Neural cell (in vitro differentiated cells): Measurements from ENCODE around the gene GGN. TPM values are rescaled to one million over a fixed set of nuclear protein-coding genes. Genes with fewer than 3 reads are reported as not detected.
"Not testable (repeated sequence)": the region's sequence is repeated elsewhere in the genome, so short reads cannot be mapped to it uniquely, and the experiment has no call there.

Experiments used
- H2AFZ ChIP-seq: fragments of 200-600, 300-800 bp; sonication (generic), shearing (Covaris generic); 2 replicates; pipeline ENCODE4 v1.6.0; 2014; ENCODE audit warnings: low read depth, mild to moderate bottlenecking, antibody characterized with exemption, low read length, moderate library complexity
- H3F3A ChIP-seq: fragments of 200-600 bp; shearing (Covaris generic); 2 replicates; pipeline ENCODE4 v1.6.1; 2016; ENCODE audit warnings: mild to moderate bottlenecking, moderate library complexity, mixed read lengths, antibody characterized with exemption, low read length; ENCODE audit not compliant: insufficient read depth, poor library complexity, severe bottlenecking
- H3K27ac ChIP-seq: fragments of 200-600, 300-800 bp; sonication (generic), shearing (Covaris generic); 2 replicates; pipeline ENCODE4 v1.5.1; 2014; ENCODE audit warnings: mild to moderate bottlenecking, low read length, moderate library complexity
- H3K27me3 ChIP-seq: fragments of 300-800, 200-600 bp; sonication (generic), shearing (Covaris generic); 2 replicates; pipeline ENCODE4 v1.6.0; 2014; ENCODE audit warnings: mild to moderate bottlenecking, low read depth, low read length, moderate library complexity; ENCODE audit not compliant: insufficient read depth
- H3K36me3 ChIP-seq: fragments of 300-800, 200-600 bp; sonication (generic), shearing (Covaris generic); 2 replicates; pipeline ENCODE4 v1.5.1; 2014; ENCODE audit warnings: mild to moderate bottlenecking, antibody characterized with exemption, low read length, moderate library complexity; ENCODE audit not compliant: insufficient read depth
- H3K4me2 ChIP-seq: fragments of 300-800, 200-600 bp; sonication (generic), shearing (Covaris generic); 2 replicates; pipeline ENCODE4 v1.6.0; 2014; ENCODE audit warnings: mild to moderate bottlenecking, low read length
- H3K4me3 ChIP-seq: fragments of 300-800, 200-600 bp; sonication (generic), shearing (Covaris generic); 2 replicates; pipeline ENCODE4 v1.5.1; 2014; ENCODE audit warnings: mild to moderate bottlenecking, low read length, moderate library complexity
- H3K79me2 ChIP-seq: fragments of 200-600 bp; shearing (Covaris generic); replicated peaks from 2 replicates; pipeline ENCODE4 v1.6.0; 2014; ENCODE audit warnings: mild to moderate bottlenecking, low read length, moderate library complexity; ENCODE audit not compliant: insufficient read depth
- H3K9ac ChIP-seq: fragments of 300-800, 200-600 bp; sonication (generic), shearing (Covaris generic); 2 replicates; pipeline ENCODE4 v1.6.1; 2016; ENCODE audit warnings: mild to moderate bottlenecking, low read length, mixed read lengths
- H3K9me2 ChIP-seq: fragments of 200-600 bp; shearing (Covaris generic); 2 replicates; pipeline ENCODE4 v1.6.1; 2016; ENCODE audit warnings: mild to moderate bottlenecking, low read length, mixed read lengths; ENCODE audit not compliant: insufficient read depth
- H3K9me3 ChIP-seq: fragments of 200-600, 300-800 bp; sonication (generic), shearing (Covaris generic); 2 replicates; pipeline ENCODE4 v1.6.1; 2016; ENCODE audit warnings: mild to moderate bottlenecking, mixed run types, low read length, moderate library complexity, mixed read lengths
- H4K20me1 ChIP-seq: fragments of 200-600 bp; shearing (Covaris generic); 2 replicates; pipeline ENCODE4 v1.6.1; 2016; ENCODE audit warnings: mild to moderate bottlenecking, mixed run types; ENCODE audit not compliant: insufficient read depth
- EP300 ChIP-seq: fragments of 450-650 bp; conservative IDR thresholded peaks from 2 replicates; pipeline ENCODE4 v1.6.1; 2014; ENCODE audit warnings: antibody characterized with exemption, mild to moderate bottlenecking, moderate library complexity; ENCODE audit not compliant: poor library complexity, severe bottlenecking
- EZH2 ChIP-seq: fragments of 200-600, 300-800 bp; shearing (Covaris generic), sonication (generic); IDR thresholded peaks from 2 replicates; pipeline ENCODE4 v1.6.1; 2014; ENCODE audit warnings: antibody characterized with exemption, low read length, borderline replicate concordance, mild to moderate bottlenecking; ENCODE audit not compliant: insufficient read depth, poor library complexity, severe bottlenecking
- MXI1 ChIP-seq: fragments of 450-650 bp; conservative IDR thresholded peaks from 2 replicates; pipeline ENCODE4 v1.6.1; 2014; ENCODE audit warnings: antibody characterized with exemption, mild to moderate bottlenecking; ENCODE audit not compliant: poor library complexity, severe bottlenecking
- POLR2AphosphoS5 ChIP-seq: IDR thresholded peaks from 2 replicates; pipeline ENCODE4 v1.6.1; 2012
- RAD21 ChIP-seq: fragments of 450-650 bp; conservative IDR thresholded peaks from 2 replicates; pipeline ENCODE4 v1.6.1; 2014; ENCODE audit warnings: antibody characterized with exemption, mild to moderate bottlenecking, moderate library complexity
- SMC3 ChIP-seq: fragments of 450-650 bp; conservative IDR thresholded peaks from 2 replicates; pipeline ENCODE4 v1.6.1; 2014; ENCODE audit warnings: antibody characterized with exemption, mild to moderate bottlenecking, moderate library complexity; ENCODE audit not compliant: poor library complexity
- TAF1 ChIP-seq: IDR thresholded peaks from 2 replicates; pipeline ENCODE4 v1.6.1; 2012; ENCODE audit warnings: low read depth
- polyA plus RNA-seq: library from polyadenylated mRNA; depleted of rRNA; stranded (reverse); fragments of >200 nt; gene quantifications from 2 replicates; pipeline ENCODE4 v1.2.3, GENCODE V29; 2014
- TF ChIP-seq, protein P1 (sequence below): fragments of 450-650 bp; IDR thresholded peaks from 2 replicates; pipeline ENCODE4 v1.5.1; 2014; ENCODE audit warnings: antibody characterized with exemption, mild to moderate bottlenecking, moderate library complexity; ENCODE audit not compliant: poor library complexity, severe bottlenecking
- TF ChIP-seq, protein P2 (sequence below): IDR thresholded peaks from 2 replicates; pipeline ENCODE4 v1.6.1; 2012; ENCODE audit warnings: borderline replicate concordance

Gene GGN
- polyA plus RNA-seq, 1 donor from 2014 or later = 0.21 TPM

GRCh38 chr19:38346837-38347236 lies 41.0 kb downstream of the GGN start:
- no peak overlapping the region for H2AFZ ChIP-seq
- no peaks in the 10 kb centered on the region for H4K20me1 ChIP-seq
- TF ChIP-seq, protein P1, sequence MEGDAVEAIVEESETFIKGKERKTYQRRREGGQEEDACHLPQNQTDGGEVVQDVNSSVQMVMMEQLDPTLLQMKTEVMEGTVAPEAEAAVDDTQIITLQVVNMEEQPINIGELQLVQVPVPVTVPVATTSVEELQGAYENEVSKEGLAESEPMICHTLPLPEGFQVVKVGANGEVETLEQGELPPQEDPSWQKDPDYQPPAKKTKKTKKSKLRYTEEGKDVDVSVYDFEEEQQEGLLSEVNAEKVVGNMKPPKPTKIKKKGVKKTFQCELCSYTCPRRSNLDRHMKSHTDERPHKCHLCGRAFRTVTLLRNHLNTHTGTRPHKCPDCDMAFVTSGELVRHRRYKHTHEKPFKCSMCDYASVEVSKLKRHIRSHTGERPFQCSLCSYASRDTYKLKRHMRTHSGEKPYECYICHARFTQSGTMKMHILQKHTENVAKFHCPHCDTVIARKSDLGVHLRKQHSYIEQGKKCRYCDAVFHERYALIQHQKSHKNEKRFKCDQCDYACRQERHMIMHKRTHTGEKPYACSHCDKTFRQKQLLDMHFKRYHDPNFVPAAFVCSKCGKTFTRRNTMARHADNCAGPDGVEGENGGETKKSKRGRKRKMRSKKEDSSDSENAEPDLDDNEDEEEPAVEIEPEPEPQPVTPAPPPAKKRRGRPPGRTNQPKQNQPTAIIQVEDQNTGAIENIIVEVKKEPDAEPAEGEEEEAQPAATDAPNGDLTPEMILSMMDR = no peak
- TF ChIP-seq EP300 (no peak), RAD21 (no peak), SMC3 (no peak), TAF1 (no peak), POLR2AphosphoS5 (no peak), EZH2 (no peak), MXI1 (no peak)
- TF ChIP-seq, protein P2, sequence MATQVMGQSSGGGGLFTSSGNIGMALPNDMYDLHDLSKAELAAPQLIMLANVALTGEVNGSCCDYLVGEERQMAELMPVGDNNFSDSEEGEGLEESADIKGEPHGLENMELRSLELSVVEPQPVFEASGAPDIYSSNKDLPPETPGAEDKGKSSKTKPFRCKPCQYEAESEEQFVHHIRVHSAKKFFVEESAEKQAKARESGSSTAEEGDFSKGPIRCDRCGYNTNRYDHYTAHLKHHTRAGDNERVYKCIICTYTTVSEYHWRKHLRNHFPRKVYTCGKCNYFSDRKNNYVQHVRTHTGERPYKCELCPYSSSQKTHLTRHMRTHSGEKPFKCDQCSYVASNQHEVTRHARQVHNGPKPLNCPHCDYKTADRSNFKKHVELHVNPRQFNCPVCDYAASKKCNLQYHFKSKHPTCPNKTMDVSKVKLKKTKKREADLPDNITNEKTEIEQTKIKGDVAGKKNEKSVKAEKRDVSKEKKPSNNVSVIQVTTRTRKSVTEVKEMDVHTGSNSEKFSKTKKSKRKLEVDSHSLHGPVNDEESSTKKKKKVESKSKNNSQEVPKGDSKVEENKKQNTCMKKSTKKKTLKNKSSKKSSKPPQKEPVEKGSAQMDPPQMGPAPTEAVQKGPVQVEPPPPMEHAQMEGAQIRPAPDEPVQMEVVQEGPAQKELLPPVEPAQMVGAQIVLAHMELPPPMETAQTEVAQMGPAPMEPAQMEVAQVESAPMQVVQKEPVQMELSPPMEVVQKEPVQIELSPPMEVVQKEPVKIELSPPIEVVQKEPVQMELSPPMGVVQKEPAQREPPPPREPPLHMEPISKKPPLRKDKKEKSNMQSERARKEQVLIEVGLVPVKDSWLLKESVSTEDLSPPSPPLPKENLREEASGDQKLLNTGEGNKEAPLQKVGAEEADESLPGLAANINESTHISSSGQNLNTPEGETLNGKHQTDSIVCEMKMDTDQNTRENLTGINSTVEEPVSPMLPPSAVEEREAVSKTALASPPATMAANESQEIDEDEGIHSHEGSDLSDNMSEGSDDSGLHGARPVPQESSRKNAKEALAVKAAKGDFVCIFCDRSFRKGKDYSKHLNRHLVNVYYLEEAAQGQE = no peak
- no peaks in the 10 kb centered on the region for H3K36me3 ChIP-seq
- no peaks in the 10 kb centered on the region for H3K79me2 ChIP-seq
- no peak overlapping the region for H3K9ac ChIP-seq
- H3K9me2 ChIP-seq = no peaks in the 10 kb centered on the region
- H3F3A ChIP-seq = no peaks in the 10 kb centered on the region
- H3K4me2 ChIP-seq = no peak overlapping the region
- no peaks in the 10 kb centered on the region for H3K9me3 ChIP-seq
- no peaks in the 10 kb centered on the region for H3K27me3 ChIP-seq
- no peak overlapping the region for H3K4me3 ChIP-seq
- no peak overlapping the region for H3K27ac ChIP-seq

GRCh38 chr19:38340927-38341326 lies 46.9 kb downstream of the GGN start:
- Histone ChIP-seq H3K9me2 (no peaks in the 10 kb centered on the region), H3F3A (no peaks in the 10 kb centered on the region), H3K27me3 (no peaks in the 10 kb centered on the region), H3K79me2 (peaks cover 3% of the 10 kb centered on the region), H3K36me3 (no peaks in the 10 kb centered on the region), H4K20me1 (no peaks in the 10 kb centered on the region), H2AFZ (no peak overlapping the region), H3K4me2 (no peak overlapping the region), H3K27ac (no peak overlapping the region), H3K9ac (no peak overlapping the region), H3K9me3 (no peaks in the 10 kb centered on the region), H3K4me3 (no peak overlapping the region)
- TF ChIP-seq SMC3 = no peak
- no peak for TF ChIP-seq EZH2
- TF ChIP-seq TAF1 = no peak
- TF ChIP-seq, protein P2 = no peak
- no peak for TF ChIP-seq EP300
- no peak for TF ChIP-seq RAD21
- no peak for TF ChIP-seq POLR2AphosphoS5
- TF ChIP-seq, protein P1 = no peak
- no peak for TF ChIP-seq MXI1

DNA sequence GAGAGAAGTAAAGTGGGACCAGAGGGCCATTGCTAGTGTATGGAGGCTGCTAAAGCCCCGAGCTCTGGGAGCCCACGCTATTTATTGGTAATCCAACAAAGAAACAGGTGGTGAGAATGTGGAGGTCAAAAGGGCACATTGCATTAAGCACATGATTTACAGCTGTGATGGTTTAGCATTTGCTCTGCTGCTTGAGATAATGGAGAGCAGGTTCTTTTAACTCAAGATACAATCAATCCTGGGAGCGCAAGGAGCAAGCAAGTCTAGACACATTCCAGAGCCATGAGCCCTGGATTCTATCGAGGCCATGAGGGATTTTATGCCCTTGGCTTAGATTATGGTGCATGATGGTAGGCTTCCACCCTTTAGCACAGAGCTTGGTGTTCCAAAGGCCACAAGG lies 48.8 kb downstream of the GGN start:
- not testable (repeated sequence) for H3K9me3 ChIP-seq, H4K20me1 ChIP-seq, H3K4me3 ChIP-seq, H3K4me2 ChIP-seq, H3F3A ChIP-seq, H3K79me2 ChIP-seq, H3K9ac ChIP-seq, H3K27me3 ChIP-seq, H3K9me2 ChIP-seq, H2AFZ ChIP-seq, H3K27ac ChIP-seq, H3K36me3 ChIP-seq
